ENCODE measurements around the gene CPD.

DNA sequence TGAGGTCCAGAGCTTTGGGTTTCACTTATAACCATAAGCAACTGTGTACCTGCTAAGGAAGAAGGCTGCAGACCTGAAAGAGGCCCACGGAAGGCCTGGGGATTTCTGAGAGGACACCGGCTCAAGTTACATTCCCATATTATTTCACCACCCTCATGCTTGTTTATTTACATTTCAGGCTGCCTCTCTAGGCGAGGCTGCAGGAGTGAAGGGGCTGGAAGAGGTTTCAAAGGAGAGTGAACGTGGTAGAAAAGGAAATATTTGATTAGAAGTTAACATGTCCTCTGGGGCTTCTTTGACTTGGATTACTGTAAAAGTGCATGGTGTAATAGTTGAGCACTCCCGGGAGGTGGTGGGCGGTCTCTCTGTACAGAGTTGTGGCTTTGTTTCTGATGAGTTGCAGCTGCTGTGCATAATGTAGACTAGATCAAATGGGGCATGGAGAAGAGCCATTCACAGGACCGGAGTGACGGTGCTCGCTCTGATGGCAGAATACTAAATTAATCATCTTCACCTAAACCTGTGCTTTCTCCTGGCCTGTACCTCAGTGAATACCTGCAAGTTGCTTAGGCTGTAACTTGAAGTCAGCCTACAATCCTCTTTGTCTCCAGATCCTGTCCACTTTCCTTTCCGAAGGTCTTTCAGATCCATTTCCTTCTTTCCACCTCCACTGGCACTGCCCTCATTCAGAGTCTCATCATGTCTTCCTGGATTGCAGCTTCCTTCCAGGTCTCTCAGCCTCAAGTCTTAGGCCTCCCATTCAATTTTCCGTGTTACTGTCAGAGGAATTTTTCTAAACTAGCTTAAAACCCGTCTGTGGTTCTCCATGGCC lies 1.9 kb upstream of the CPD start:
- TF ChIP-seq, protein P1, sequence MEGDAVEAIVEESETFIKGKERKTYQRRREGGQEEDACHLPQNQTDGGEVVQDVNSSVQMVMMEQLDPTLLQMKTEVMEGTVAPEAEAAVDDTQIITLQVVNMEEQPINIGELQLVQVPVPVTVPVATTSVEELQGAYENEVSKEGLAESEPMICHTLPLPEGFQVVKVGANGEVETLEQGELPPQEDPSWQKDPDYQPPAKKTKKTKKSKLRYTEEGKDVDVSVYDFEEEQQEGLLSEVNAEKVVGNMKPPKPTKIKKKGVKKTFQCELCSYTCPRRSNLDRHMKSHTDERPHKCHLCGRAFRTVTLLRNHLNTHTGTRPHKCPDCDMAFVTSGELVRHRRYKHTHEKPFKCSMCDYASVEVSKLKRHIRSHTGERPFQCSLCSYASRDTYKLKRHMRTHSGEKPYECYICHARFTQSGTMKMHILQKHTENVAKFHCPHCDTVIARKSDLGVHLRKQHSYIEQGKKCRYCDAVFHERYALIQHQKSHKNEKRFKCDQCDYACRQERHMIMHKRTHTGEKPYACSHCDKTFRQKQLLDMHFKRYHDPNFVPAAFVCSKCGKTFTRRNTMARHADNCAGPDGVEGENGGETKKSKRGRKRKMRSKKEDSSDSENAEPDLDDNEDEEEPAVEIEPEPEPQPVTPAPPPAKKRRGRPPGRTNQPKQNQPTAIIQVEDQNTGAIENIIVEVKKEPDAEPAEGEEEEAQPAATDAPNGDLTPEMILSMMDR (IDR thresholded peaks at IDR 0.05) = no peak
- no peak for TF ChIP-seq POLR2AphosphoS5 (IDR thresholded peaks at IDR 0.05; ENCODE audit: low read depth, low read length)
- TF ChIP-seq, protein P2, sequence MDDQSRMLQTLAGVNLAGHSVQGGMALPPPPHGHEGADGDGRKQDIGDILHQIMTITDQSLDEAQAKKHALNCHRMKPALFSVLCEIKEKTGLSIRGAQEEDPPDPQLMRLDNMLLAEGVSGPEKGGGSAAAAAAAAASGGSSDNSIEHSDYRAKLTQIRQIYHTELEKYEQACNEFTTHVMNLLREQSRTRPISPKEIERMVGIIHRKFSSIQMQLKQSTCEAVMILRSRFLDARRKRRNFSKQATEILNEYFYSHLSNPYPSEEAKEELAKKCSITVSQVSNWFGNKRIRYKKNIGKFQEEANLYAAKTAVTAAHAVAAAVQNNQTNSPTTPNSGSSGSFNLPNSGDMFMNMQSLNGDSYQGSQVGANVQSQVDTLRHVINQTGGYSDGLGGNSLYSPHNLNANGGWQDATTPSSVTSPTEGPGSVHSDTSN (IDR thresholded peaks at IDR 0.05) = no peak
- TF ChIP-seq RXRA (IDR thresholded peaks at IDR 0.05; ENCODE audit: borderline replicate concordance, low read depth) = no peak
- no peak for TF ChIP-seq CHD2 (IDR thresholded peaks at IDR 0.05; ENCODE audit: low read length, partially characterized antibody)
- TF ChIP-seq, protein P3, sequence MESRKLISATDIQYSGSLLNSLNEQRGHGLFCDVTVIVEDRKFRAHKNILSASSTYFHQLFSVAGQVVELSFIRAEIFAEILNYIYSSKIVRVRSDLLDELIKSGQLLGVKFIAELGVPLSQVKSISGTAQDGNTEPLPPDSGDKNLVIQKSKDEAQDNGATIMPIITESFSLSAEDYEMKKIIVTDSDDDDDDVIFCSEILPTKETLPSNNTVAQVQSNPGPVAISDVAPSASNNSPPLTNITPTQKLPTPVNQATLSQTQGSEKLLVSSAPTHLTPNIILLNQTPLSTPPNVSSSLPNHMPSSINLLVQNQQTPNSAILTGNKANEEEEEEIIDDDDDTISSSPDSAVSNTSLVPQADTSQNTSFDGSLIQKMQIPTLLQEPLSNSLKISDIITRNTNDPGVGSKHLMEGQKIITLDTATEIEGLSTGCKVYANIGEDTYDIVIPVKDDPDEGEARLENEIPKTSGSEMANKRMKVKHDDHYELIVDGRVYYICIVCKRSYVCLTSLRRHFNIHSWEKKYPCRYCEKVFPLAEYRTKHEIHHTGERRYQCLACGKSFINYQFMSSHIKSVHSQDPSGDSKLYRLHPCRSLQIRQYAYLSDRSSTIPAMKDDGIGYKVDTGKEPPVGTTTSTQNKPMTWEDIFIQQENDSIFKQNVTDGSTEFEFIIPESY (IDR thresholded peaks at IDR 0.05; ENCODE audit: borderline replicate concordance, low read depth) = no peak
- TF ChIP-seq RAD21 (IDR thresholded peaks at IDR 0.05; ENCODE audit: low read length) = no peak
- TF ChIP-seq MEF2A (IDR thresholded peaks at IDR 0.05; ENCODE audit: borderline replicate concordance, low read depth) = no peak
- TF ChIP-seq SMC3 (IDR thresholded peaks at IDR 0.05; ENCODE audit: low read depth, low read length) = no peak
- TF ChIP-seq YY1 (IDR thresholded peaks at IDR 0.05; ENCODE audit: low read depth) = no peak
- TF ChIP-seq SIN3A (IDR thresholded peaks at IDR 0.05; ENCODE audit: borderline replicate concordance, low read depth, low read length) = no peak
- TF ChIP-seq TCF12 (IDR thresholded peaks at IDR 0.05) = no peak
